ENCODE measurements around the gene UBE2D3. TPM values are rescaled to one million over a fixed set of nuclear protein-coding genes. Genes with fewer than 3 reads are reported as not detected.

UBE2D3 gene
- total and polyA plus RNA-seq, 2 of the 4 experiments (the other 2 are of a cell fraction): 233 to 387 TPM

- Histone ChIP-seq H2BK120ac (ENCODE audit: low read depth, low read length) (no peak overlapping the region), H3K14ac (replicated peaks; ENCODE audit: low read depth, low read length) (no peak overlapping the region), H2AK9ac (replicated peaks; ENCODE audit: low read depth, low read length, poor library complexity) (no peak overlapping the region), H3K9ac (ENCODE audit: low read depth, low read length) (no peak overlapping the region), H2BK20ac (ENCODE audit: low read depth, low read length) (no peak overlapping the region), H3K56ac (ENCODE audit: extremely low read depth, insufficient read depth, low read length) (no peak overlapping the region), H3K27me3 (ENCODE audit: control insufficient read depth, insufficient read depth, low read length) (no peaks in the 10 kb centered on the region), H2AFZ (replicated peaks; ENCODE audit: low read length, poor library complexity) (no peak overlapping the region), H2BK5ac (ENCODE audit: low read depth, low read length, poor library complexity, severe bottlenecking) (no peak overlapping the region), H3K4ac (ENCODE audit: low read depth, low read length) (no peak overlapping the region), H4K8ac (ENCODE audit: low read depth in 2 of 2, low read length in 2 of 2) (no peak overlapping the region), H3K4me2 (ENCODE audit: low read depth, low read length) (no peak overlapping the region), H4K91ac (ENCODE audit: insufficient read depth, low read depth, low read length) (no peak overlapping the region), H3K9me1 (ENCODE audit: insufficient read depth, low read length) (0 out of 2 replicates have a peak, but pooled peaks cover 4% of the 10 kb centered on the region), H3K79me1 (ENCODE audit: low read depth in 1 of 2, low read length in 2 of 2) (peaks cover 6 to 14% of the 10 kb centered on the region in 2 experiments), H3K23ac (ENCODE audit: low read depth, low read length) (no peak overlapping the region), H4K20me1 (ENCODE audit: insufficient read depth, low read length) (no peaks in the 10 kb centered on the region), H3K27ac (ENCODE audit: insufficient read depth, low read length) (no peak overlapping the region), H3K36me3 (ENCODE audit: control insufficient read depth, insufficient read depth, low read length) (no peaks in the 10 kb centered on the region), H3K18ac (ENCODE audit: low read depth, low read length) (no peak overlapping the region), H3K4me3 (ENCODE audit: insufficient read depth, low read depth, low read length) (no peak overlapping the region), H3K4me1 (ENCODE audit: control insufficient read depth, insufficient read depth, low read length) (peaks cover 4% of the 10 kb centered on the region; the same call in 1 of the 2 replicates), H2AK5ac (ENCODE audit: low read depth, low read length) (no peak overlapping the region), H4K5ac (ENCODE audit: low read depth, low read length) (no peak overlapping the region), H2BK15ac (ENCODE audit: low read depth, low read length) (no peak overlapping the region), H3K9me3 (ENCODE audit: control insufficient read depth, insufficient read depth, low read length) (no peaks in the 10 kb centered on the region)
- no TSS peak for BruUV-seq (replicated peaks)
- ATAC-seq (ENCODE audit: low read depth) (no peak), DNase-seq (no peak)
- dilution Hi-C loops (cut with HindIII; ENCODE audit: low sequenced_read_pairs, unreplicated experiment) (no loop called here), in situ Hi-C loops (cut with MboI; ENCODE audit: low sequenced_read_pairs) (no loop called here), intact Hi-C loops (cut with micrococcal nuclease) (no loop called here)
- CTCF ChIA-PET: interaction anchor here (0.6 kb wide), 1 partner anchor 239 kb away, joined by 4 read pairs; no protein-coding TSS in a partner anchor
- WGBS, 2 experiments (ENCODE audit: extremely low coverage in 2 of 2, insufficient read length in 1 of 2): no CpG with 5 or more reads among the region's 1 CpG
- POLR2A ChIA-PET (ENCODE audit: unreplicated experiment): no interaction called here
- TF ChIP-seq NFE2L2 (IDR thresholded peaks at IDR 0.05; ENCODE audit: low read depth, low read length) (no peak), CHD1 (IDR thresholded peaks at IDR 0.05; ENCODE audit: low read depth, low read length) (no peak), RAD21 (IDR thresholded peaks at IDR 0.05; ENCODE audit: low read length) (no peak), MXI1 (IDR thresholded peaks at IDR 0.05; ENCODE audit: borderline replicate concordance, low read depth, low read length) (no peak), ELK1 (IDR thresholded peaks at IDR 0.05; ENCODE audit: borderline replicate concordance, low read depth, low read length) (no peak), SMC3 (IDR thresholded peaks at IDR 0.05; ENCODE audit: low read depth, low read length) (no peak), USF2 (IDR thresholded peaks at IDR 0.05; ENCODE audit: low read depth, low read length) (no peak), MAFK (IDR thresholded peaks at IDR 0.05; ENCODE audit: low read depth, low read length) (no peak), CEBPB (IDR thresholded peaks at IDR 0.05; ENCODE audit: low read depth, low read length) (no peak), FOS (IDR thresholded peaks at IDR 0.05; ENCODE audit: low read depth, low read length) (no peak), POLR2A (IDR thresholded peaks at IDR 0.05; ENCODE audit: low read depth, low read length) (no peak), MAZ (IDR thresholded peaks at IDR 0.05; ENCODE audit: borderline replicate concordance, low read depth, low read length) (no peak), CTCF (conservative IDR thresholded peaks at IDR 0.05; ENCODE audit: low read depth, low read length) (no peak), RFX5 (IDR thresholded peaks at IDR 0.05; ENCODE audit: low read depth, low read length) (no peak), RCOR1 (IDR thresholded peaks at IDR 0.05; ENCODE audit: insufficient replicate concordance, low read length) (no peak), BHLHE40 (IDR thresholded peaks at IDR 0.05; ENCODE audit: low read depth, low read length) (no peak)
Measured at GRCh38 chr4:102832667-102833066, 5.3 kb upstream of the UBE2D3 start.

Measured in IMR-90 (cell line).